ENCODE data around the gene TRAK1.

Gene TRAK1

GRCh38 chr3:42159147-42159546 is 68.0 kb downstream of the TRAK1 start:
- no peak for FAIRE-seq

- no peak for FAIRE-seq
Measured at GRCh38 chr3:42159706-42160472, 68.7 kb downstream of the TRAK1 start.

DNA sequence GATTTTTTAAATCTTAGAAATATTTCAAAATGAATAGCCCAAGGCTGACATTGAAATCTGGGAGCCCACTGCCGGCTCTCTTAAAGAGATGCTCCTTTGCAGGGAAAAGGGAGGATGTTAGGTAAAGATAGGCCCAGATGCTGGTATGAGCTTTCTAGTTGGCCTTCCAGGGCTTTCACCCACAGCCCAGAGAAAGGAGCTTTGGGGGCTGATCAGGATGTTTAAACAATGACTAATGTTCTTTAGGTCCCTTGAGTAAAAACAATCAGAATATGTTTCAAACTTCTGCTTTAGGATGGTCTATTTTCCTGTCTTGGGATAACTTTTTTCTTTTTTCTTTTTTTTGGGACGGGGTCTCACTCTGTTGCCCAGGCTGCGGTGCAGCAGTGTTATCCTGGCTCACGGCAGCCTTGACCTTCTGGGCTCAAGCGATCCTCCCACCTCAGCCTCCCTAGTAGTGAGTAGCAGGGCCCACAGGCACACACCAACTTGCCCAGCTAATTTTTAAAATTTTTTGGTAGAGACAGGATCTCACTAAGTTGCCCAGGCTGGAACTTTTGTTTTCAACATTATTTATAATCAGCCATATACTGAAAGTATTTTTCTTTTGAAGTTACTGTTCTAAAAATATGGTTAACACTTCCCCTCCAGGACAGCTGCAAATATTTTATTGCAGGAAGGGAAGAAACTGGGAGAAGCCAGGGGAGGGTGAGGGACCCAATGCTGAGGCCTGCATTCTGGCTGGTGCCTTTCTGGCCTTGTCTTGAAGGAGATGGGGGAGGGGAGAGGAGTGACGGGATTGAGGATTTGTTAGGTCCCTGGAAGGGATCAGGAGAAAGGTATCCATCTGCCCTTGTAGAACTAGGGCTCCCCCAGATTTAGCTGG is 70.1 kb downstream of the TRAK1 start:
- FAIRE-seq: no peak

- no peak for FAIRE-seq
Measured at GRCh38 chr3:42162462-42162861, 71.3 kb downstream of the TRAK1 start.

DNA sequence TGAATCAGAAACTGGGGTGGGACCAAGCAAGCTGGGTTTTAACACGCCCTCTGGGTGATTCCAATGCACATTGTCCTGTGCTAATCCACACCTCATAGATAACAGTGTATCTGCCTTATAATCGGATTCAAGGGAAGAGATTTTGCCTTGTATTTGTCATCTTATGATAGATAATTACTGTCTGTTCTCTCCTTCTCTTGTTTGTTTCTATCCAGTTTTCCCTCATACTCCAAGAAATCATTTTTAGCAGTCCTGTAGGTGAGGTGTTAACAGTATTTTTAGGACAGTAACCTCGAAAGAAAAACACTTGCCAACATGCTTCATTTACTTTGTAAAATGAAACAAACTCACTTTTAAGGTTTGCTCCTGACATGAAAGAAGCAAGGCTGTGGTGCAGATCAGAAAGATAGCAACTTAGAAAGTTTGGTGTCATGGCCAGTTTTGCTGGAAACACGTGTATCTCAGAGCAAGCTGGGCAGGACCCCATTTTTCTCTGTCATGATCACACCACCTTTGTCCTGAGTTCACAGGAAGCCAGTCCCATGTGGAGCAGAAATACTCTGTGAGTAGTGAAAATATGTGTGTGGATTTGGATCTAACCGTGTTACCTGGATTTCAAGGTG is 72.6 kb downstream of the TRAK1 start:
- no peak for FAIRE-seq

GRCh38 chr3:42164656-42165055 is 73.5 kb downstream of the TRAK1 start:
- no peak for FAIRE-seq

- FAIRE-seq: no peak
Measured at GRCh38 chr3:42165211-42165610, 74.1 kb downstream of the TRAK1 start.

- FAIRE-seq: no peak
Measured at GRCh38 chr3:42166214-42166613, 75.1 kb downstream of the TRAK1 start.

DNA sequence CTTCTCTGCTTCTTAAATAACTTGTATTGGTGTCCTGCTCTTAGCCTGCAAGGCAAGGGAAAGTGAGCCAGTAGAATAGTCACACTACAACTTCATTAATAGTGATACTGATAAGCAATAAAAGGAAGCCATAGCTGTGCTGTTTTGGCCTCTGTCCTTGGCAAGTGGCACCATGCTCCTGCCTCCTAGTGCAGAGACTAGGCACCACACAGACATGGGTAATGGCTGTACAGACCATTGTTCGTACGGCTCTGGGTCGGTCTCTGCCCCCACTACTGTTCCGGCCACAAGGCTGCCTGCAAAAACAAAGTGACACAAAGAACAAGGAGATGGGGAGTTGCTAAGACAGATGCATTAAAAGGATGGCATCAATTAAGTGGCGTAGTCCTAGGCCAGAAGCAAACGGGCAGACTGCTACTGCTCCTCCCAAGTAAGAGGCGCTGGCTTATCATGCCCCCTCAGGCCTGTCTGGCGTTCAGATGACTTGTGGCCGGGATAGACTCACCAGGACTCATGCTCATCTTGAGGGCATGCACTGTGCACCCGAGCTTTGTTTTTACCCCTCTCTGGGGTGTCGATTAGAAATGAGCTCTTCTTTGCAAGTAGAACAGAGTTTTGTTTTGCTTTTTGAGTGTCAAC is 75.6 kb downstream of the TRAK1 start:
- no peak for FAIRE-seq

- FAIRE-seq: no peak
Measured at GRCh38 chr3:42169579-42170120, 78.5 kb downstream of the TRAK1 start.

- no peak for FAIRE-seq
Measured at GRCh38 chr3:42172047-42172654, 81.0 kb downstream of the TRAK1 start.

DNA sequence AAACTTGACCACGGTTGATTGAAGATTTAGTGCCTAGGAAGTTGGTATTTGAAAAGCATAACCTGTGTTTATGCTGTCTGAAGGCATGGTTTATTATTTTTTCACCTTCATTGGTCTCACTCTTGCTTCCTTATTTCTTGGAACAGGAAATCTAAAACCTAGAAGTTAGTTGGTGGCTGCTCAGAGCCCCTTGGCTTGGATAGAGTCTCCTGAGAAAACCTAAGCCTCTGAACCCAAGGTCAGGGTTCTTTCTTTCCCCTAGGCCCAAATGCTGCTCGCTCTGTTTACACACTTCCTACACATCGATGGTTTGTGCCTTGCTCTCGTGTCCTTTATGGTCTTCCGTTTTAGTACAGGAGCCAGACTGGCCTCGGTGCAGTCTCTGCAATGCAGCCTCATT is 82.2 kb downstream of the TRAK1 start:
- no peak for FAIRE-seq

- FAIRE-seq: no peak
Measured at GRCh38 chr3:42174679-42175385, 83.7 kb downstream of the TRAK1 start.

GRCh38 chr3:42175386-42176240 is 84.5 kb downstream of the TRAK1 start:
- no peak for FAIRE-seq

DNA sequence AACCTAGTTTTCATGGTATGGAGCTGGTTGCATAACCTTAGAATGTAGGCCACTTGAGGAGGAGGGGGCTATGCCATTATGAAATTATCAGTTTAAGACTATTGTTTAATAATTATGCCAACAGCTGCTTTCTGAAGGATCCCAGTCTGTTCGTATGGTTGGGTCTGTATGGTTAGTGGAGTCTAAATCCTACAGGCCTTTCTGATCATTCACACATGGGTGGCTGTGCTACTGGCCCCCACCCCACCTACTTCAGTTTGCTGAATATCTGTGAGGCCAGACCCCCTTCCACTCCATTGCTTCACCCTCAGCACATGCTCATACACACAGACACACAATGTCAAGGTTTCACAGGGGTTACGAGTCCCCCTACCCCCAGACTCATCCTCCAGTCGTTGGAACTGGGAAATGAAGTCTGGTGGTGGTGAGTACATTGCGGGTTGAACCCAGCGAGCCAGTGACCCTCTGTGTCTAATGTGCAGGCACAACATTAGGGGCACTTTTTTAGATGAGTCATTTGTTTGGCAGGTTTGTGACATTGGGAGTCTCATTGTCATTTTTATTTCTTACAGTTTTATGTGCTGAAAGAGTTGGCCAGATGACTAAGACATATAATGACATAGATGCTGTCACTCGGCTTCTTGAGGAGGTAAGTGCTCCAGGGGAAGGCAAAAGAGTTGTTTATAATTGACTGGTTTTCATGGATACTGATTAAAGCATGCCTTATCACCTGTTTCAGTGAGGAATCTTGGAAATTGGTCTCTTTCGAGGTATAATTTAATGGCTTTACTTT is 85.3 kb downstream of the TRAK1 start:
- no peak for FAIRE-seq

DNA sequence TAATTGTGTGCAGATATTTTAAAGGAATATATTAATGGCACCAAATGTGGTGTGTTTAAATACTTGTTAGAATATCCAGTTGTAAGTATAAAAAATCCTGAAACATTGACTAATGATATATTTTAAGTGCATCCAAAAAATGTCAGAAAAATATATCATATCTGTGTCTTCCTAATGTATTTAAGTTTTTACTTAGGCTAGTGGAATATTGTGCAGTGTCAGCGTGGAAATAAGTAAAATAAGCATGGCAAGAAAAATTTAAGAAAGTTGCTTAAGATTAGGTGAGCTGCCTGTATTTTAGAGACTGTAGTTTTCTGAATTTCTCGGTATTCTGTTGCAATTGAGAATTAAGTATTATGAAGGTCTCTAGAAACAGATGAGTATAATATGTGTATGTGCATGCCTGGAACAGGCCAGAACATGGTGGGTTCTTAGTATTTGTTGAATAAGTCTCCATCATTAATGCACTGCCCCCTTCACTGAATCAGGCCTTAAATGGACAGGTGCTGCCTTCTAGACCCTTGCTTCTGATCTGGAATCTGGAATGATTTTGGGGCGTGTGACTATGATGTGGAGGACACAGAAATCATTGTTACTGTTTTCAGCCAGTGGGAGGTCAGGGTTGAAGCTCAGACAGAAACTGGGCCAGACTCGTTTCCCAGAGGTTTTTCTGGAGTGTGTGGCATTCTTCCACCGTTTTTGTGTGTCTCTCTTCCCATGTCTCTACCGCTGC is 86.1 kb downstream of the TRAK1 start:
- no peak for FAIRE-seq

- FAIRE-seq: no peak
Measured at GRCh38 chr3:42177801-42178150, 86.6 kb downstream of the TRAK1 start.

DNA sequence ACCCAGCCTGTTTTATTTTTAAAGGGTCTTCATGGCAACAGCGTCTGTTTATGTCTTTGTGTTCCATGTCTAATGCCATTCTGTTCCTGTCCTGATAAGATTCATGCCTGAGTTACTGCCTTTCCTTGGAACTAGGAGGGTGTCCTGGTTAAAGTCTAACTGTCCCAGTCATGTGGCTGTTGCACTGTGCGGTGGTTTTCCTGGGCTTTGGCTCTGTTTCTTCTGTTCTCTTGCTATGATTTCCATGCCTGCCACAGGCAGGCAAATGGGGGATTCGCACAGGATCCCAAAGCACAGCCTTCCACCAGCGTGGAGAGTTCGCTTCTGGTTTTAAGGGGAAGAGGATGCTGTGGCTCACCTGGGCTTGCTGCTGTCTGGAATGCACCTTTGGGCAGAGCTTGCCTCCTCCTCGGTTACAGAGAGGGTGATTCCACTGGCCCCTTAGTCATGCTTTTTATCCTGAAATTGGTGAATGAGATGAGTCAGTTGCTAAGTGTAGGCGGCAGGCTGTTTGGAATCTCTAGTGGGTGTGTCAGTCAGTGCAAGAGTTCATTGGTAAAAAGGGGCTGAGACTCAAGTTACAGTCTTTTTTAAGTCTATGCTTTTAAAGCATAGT is 88.1 kb downstream of the TRAK1 start:
- FAIRE-seq: no peak

- no peak for FAIRE-seq
Measured at GRCh38 chr3:42180901-42181300, 89.7 kb downstream of the TRAK1 start.

Data from A204.1 (cell line).